Neural cell (in vitro differentiated cells): ENCODE data around the gene POTEC. TPM values are rescaled to one million over a fixed set of nuclear protein-coding genes. Genes with fewer than 3 reads are reported as not detected.
"Not testable (repeated sequence)": the region's sequence is repeated elsewhere in the genome, so short reads cannot be mapped to it uniquely, and the experiment has no call there.

Source experiments
- H2AFZ ChIP-seq: fragments of 200-600, 300-800 bp; sonication (generic), shearing (Covaris generic); 2 replicates; pipeline ENCODE4 v1.6.0; 2014; ENCODE audit warnings: low read depth, mild to moderate bottlenecking, antibody characterized with exemption, low read length, moderate library complexity
- H3F3A ChIP-seq: fragments of 200-600 bp; shearing (Covaris generic); 2 replicates; pipeline ENCODE4 v1.6.1; 2016; ENCODE audit warnings: mild to moderate bottlenecking, moderate library complexity, mixed read lengths, antibody characterized with exemption, low read length; ENCODE audit not compliant: insufficient read depth, poor library complexity, severe bottlenecking
- H3K27ac ChIP-seq: fragments of 200-600, 300-800 bp; sonication (generic), shearing (Covaris generic); 2 replicates; pipeline ENCODE4 v1.5.1; 2014; ENCODE audit warnings: mild to moderate bottlenecking, low read length, moderate library complexity
- H3K27me3 ChIP-seq: fragments of 300-800, 200-600 bp; sonication (generic), shearing (Covaris generic); 2 replicates; pipeline ENCODE4 v1.6.0; 2014; ENCODE audit warnings: mild to moderate bottlenecking, low read depth, low read length, moderate library complexity; ENCODE audit not compliant: insufficient read depth
- H3K36me3 ChIP-seq: fragments of 300-800, 200-600 bp; sonication (generic), shearing (Covaris generic); 2 replicates; pipeline ENCODE4 v1.5.1; 2014; ENCODE audit warnings: mild to moderate bottlenecking, antibody characterized with exemption, low read length, moderate library complexity; ENCODE audit not compliant: insufficient read depth
- H3K4me2 ChIP-seq: fragments of 300-800, 200-600 bp; sonication (generic), shearing (Covaris generic); 2 replicates; pipeline ENCODE4 v1.6.0; 2014; ENCODE audit warnings: mild to moderate bottlenecking, low read length
- H3K4me3 ChIP-seq: fragments of 300-800, 200-600 bp; sonication (generic), shearing (Covaris generic); 2 replicates; pipeline ENCODE4 v1.5.1; 2014; ENCODE audit warnings: mild to moderate bottlenecking, low read length, moderate library complexity
- H3K79me2 ChIP-seq: fragments of 200-600 bp; shearing (Covaris generic); replicated peaks from 2 replicates; pipeline ENCODE4 v1.6.0; 2014; ENCODE audit warnings: mild to moderate bottlenecking, low read length, moderate library complexity; ENCODE audit not compliant: insufficient read depth
- H3K9ac ChIP-seq: fragments of 300-800, 200-600 bp; sonication (generic), shearing (Covaris generic); 2 replicates; pipeline ENCODE4 v1.6.1; 2016; ENCODE audit warnings: mild to moderate bottlenecking, low read length, mixed read lengths
- H3K9me2 ChIP-seq: fragments of 200-600 bp; shearing (Covaris generic); 2 replicates; pipeline ENCODE4 v1.6.1; 2016; ENCODE audit warnings: mild to moderate bottlenecking, low read length, mixed read lengths; ENCODE audit not compliant: insufficient read depth
- H3K9me3 ChIP-seq: fragments of 200-600, 300-800 bp; sonication (generic), shearing (Covaris generic); 2 replicates; pipeline ENCODE4 v1.6.1; 2016; ENCODE audit warnings: mild to moderate bottlenecking, mixed run types, low read length, moderate library complexity, mixed read lengths
- H4K20me1 ChIP-seq: fragments of 200-600 bp; shearing (Covaris generic); 2 replicates; pipeline ENCODE4 v1.6.1; 2016; ENCODE audit warnings: mild to moderate bottlenecking, mixed run types; ENCODE audit not compliant: insufficient read depth
- polyA plus RNA-seq: library from polyadenylated mRNA; depleted of rRNA; stranded (reverse); fragments of >200 nt; gene quantifications from 2 replicates; pipeline ENCODE4 v1.2.3, GENCODE V29; 2014

POTEC gene
- polyA plus RNA-seq, 1 donor from 2014 or later = not detected

GRCh38 chr18:14501894-14502293, 41.5 kb downstream of the POTEC start:
- not testable (repeated sequence) for H4K20me1 ChIP-seq, H3K9me3 ChIP-seq, H3K36me3 ChIP-seq, H3K27ac ChIP-seq, H3K9ac ChIP-seq, H3K4me2 ChIP-seq, H3K79me2 ChIP-seq, H2AFZ ChIP-seq, H3K4me3 ChIP-seq, H3F3A ChIP-seq, H3K9me2 ChIP-seq, H3K27me3 ChIP-seq

DNA sequence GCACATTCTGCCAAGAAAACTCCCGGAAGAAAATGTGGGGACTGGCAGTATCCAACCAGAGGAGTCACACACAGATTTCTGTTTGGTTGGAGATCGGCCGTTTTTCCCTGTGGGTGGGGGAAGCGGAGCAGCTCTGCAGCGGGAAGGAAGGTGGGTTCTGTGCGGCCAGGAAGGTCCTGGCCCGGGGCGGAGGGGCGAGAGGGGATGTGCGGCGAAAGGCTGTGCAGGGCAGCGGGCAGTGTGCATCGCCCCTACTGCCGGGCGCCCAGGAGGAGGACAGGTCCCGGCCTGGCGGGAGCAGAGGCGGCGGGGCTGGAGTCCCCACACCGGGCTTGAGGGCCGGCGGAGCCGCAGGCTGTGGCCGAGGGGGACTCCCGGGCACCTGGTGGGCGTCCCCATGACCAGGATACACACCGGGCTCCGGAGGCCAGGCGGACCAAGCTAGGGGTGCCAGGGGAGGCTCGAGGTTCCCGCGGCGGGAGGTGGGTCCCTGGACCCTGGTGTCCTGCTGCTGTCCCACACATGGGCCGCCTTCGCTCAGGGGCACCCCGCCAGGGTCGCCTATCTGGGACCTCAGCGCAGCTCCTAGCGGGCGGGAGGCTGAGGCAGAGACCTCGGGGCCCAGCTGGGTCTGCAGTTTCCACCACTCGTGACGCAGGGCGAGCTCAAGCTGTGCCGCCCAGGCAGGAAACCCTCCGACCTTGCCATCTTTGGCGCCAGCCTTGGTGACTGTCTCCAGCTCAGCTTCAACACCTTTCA, 54.0 kb downstream of the POTEC start:
- H3K79me2 ChIP-seq, H4K20me1 ChIP-seq, H3K4me2 ChIP-seq, H3K9me2 ChIP-seq, H3K9me3 ChIP-seq, H3K27me3 ChIP-seq, H3K36me3 ChIP-seq, H3K4me3 ChIP-seq, H3K27ac ChIP-seq, H3F3A ChIP-seq, H2AFZ ChIP-seq, H3K9ac ChIP-seq: not testable (repeated sequence)

DNA sequence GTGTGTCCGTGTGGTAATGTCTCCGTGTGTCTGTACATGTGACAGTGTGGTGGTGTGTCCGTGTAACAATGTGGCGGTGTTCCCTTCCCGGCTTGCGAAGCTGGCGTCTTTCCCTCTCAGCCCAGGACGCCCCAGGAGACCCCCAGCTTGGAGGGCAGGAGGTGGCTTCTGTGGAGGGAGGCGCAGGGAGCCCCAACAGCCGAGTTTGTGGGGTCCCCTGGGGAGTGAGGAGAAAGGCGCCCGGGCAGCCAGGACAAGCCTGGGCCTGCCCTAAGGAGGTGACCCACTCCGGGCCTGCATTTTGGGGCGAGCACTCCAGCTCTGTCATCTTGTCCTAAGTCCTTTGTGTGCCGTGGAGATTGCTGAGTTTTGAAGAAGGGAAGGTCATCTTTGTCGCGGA, 54.6 kb downstream of the POTEC start:
- H3K9me3 ChIP-seq, H3K9me2 ChIP-seq, H3K4me2 ChIP-seq, H2AFZ ChIP-seq, H3K79me2 ChIP-seq, H3K4me3 ChIP-seq, H3K36me3 ChIP-seq, H3K9ac ChIP-seq, H3K27me3 ChIP-seq, H3F3A ChIP-seq, H3K27ac ChIP-seq, H4K20me1 ChIP-seq: not testable (repeated sequence)

DNA sequence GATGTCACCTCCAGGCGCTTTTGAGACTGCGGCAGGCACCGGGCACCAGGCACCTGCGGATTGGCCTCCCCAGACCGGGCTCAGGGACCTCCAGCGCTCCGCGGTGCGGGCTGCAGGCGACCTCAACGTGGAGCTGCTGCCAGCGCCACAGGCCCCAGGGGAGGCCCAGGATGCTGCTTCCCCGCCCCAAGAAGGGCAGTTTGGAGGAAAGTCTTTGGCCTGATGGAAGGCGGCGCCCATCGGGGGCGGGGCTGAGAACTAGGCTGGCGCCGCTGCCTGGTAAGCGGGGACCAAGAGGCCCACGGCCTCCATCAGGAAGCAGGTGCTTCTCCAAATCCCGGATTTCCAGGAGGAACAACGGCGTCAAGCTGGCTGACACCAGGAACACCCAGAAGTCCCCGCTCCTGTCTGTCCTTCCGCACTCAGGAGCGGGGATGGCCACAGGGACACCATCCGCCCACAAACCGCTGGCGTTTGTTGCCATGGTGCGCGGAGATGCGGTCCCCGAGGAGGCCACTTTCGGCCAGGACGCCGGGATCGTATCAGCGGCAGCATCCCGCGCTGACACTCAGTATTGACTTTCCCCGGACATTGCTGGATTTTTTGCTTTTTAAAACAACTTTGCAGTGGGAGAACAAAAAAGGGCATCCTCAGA, 56.3 kb downstream of the POTEC start:
- H3K27ac ChIP-seq, H2AFZ ChIP-seq: not testable (repeated sequence)

DNA sequence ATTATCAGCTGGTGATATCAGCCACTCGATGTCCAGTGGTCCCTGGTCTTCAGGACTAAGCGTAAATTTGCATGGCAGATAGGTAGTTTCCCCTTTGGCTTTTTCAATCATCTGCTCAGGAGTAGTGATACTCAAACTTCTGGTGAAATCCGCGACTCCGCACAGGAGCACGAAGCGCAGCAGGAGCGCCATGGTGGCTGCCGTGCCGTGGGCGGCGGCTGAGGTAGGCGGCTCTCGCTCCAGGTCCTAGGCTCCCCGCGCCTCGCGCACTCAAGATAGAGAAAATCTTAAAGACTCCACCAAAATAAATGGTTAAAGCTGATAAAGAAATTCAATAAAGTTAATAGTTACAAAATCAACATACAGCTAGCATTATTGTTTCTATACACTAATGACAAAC, 64.3 kb downstream of the POTEC start:
- not testable (repeated sequence) for H3K9me3 ChIP-seq, H3K27me3 ChIP-seq, H4K20me1 ChIP-seq, H3K9ac ChIP-seq, H3K4me2 ChIP-seq, H3K4me3 ChIP-seq, H3K79me2 ChIP-seq, H2AFZ ChIP-seq, H3K9me2 ChIP-seq, H3K36me3 ChIP-seq, H3F3A ChIP-seq, H3K27ac ChIP-seq

More for the DNA sequence above, 56.3 kb downstream of the POTEC start:
- H3K36me3 ChIP-seq, H3K9me3 ChIP-seq, H3K9ac ChIP-seq, H3K79me2 ChIP-seq, H3K4me3 ChIP-seq, H3F3A ChIP-seq, H3K9me2 ChIP-seq, H4K20me1 ChIP-seq, H3K4me2 ChIP-seq, H3K27me3 ChIP-seq: not testable (repeated sequence)

DNA sequence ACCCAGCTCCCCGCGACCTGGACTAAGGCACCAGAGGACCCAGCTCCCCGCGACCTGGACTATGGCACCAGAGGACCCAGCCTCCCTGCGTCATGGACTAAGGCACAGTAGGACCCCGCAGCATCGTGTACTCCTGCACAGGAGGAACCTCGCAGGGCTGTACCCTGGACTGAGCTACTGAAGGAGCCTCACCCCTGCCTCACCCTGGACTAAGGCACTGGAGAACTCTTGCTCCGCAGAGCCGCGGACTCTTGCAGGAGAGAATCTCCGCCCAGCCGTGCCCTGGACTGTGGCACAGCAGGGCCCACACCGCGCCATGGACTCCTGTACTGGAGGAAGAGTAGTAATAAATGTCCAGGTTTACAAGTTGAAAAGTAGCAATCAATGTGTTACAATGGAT, 67.9 kb downstream of the POTEC start:
- not testable (repeated sequence) for H4K20me1 ChIP-seq, H2AFZ ChIP-seq, H3K9me3 ChIP-seq, H3K9ac ChIP-seq, H3F3A ChIP-seq, H3K4me2 ChIP-seq, H3K27me3 ChIP-seq, H3K9me2 ChIP-seq, H3K36me3 ChIP-seq, H3K79me2 ChIP-seq, H3K27ac ChIP-seq, H3K4me3 ChIP-seq

- H3K9me3 ChIP-seq, H3K4me2 ChIP-seq, H4K20me1 ChIP-seq, H3K9ac ChIP-seq, H3K4me3 ChIP-seq, H3K27me3 ChIP-seq, H3F3A ChIP-seq, H2AFZ ChIP-seq, H3K79me2 ChIP-seq, H3K36me3 ChIP-seq, H3K9me2 ChIP-seq, H3K27ac ChIP-seq: not testable (repeated sequence)
Observed at GRCh38 chr18:14474752-14475151, 68.6 kb downstream of the POTEC start.

- not testable (repeated sequence) for H3K27ac ChIP-seq, H3F3A ChIP-seq, H2AFZ ChIP-seq, H3K4me3 ChIP-seq, H3K9me2 ChIP-seq, H3K9me3 ChIP-seq, H3K27me3 ChIP-seq, H4K20me1 ChIP-seq, H3K9ac ChIP-seq, H3K79me2 ChIP-seq, H3K4me2 ChIP-seq, H3K36me3 ChIP-seq
Observed at GRCh38 chr18:14474007-14474720, 69.2 kb downstream of the POTEC start.
